ENCODE data around the gene ANKS1B. TPM values are rescaled to one million over a fixed set of nuclear protein-coding genes. Genes with fewer than 3 reads are reported as not detected.

The ANKS1B gene
- total and polyA plus RNA-seq, 10 of the 15 experiments (the other 5 are each of a cell fraction or from before 2014, with no cell fraction given), result 0.16 to 1.3 (median 0.82) TPM; not detected in 7

- TF ChIP-seq E4F1 (IDR thresholded peaks at IDR 0.05; ENCODE audit: borderline replicate concordance, partially characterized antibody) (no peak), BCL11A (IDR thresholded peaks at IDR 0.05; ENCODE audit: low read depth, low read length) (no peak)
These were observed 1.1 kb downstream of the ANKS1B start (continued) for GRCh38 chr12:99983456-99984258.

- ChIA-PET SMC1A (ENCODE audit: uncharacterized antibody, unreplicated experiment) (no interaction called here), RAD21 (ENCODE audit: unreplicated experiment) (no interaction called here), CTCF (no interaction called here), POLR2A (no interaction called here)
- no TSS peak for BruUV-seq (replicated peaks)
- Histone ChIP-seq H2AFZ (ENCODE audit: control insufficient read depth, low read depth, low read length) (no peak overlapping the region), H4K20me1 (ENCODE audit: control insufficient read depth, insufficient read depth) (no peaks in the 10 kb centered on the region), H3K4me3 (no peak overlapping the region), H3K36me3 (ENCODE audit: control insufficient read depth in 2 of 2, insufficient read depth in 2 of 2, low read length in 1 of 2) (no peaks in the 10 kb centered on the region), H3K4me1 (ENCODE audit: control insufficient read depth, insufficient read depth, low read length) (peaks cover 2% of the 10 kb centered on the region; the same call in 1 of the 2 replicates), H3K27ac (ENCODE audit: control insufficient read depth, insufficient read depth) (no peak overlapping the region), H3K27me3 (replicated peaks in 1 of 2; ENCODE audit: control insufficient read depth in 2 of 2, insufficient read depth in 2 of 2, low read length in 1 of 2) (peaks cover 0 to 8% of the 10 kb centered on the region in 2 experiments; a peak in 2 of 4 replicates), H3K4me2 (ENCODE audit: control insufficient read depth, insufficient read depth) (no peak overlapping the region), H3K9ac (ENCODE audit: control insufficient read depth, insufficient read depth, low read length) (no peak overlapping the region), H3K79me2 (ENCODE audit: control insufficient read depth, insufficient read depth, low read length) (no peaks in the 10 kb centered on the region), H3K9me3 (replicated peaks; ENCODE audit: control insufficient read depth, insufficient read depth, low read length) (no peaks in the 10 kb centered on the region)
- ATAC-seq, result no peak
- 40% methylated on average over 4 of the region's 4 CpGs for WGBS (ENCODE audit: insufficient coverage, insufficient replicate concordance, low lambda C conversion rate, missing lambda C conversion rate)
- in situ Hi-C loops (cut with MboI) (no loop called here), intact Hi-C loops (cut with micrococcal nuclease; ENCODE audit: unreplicated experiment) (no loop called here)
- no peak for DNase-seq (ENCODE audit: low read depth, low spot score)
- no peak for TF ChIP-seq NR2F1 (conservative IDR thresholded peaks at IDR 0.05)
- TF ChIP-seq, protein P1, sequence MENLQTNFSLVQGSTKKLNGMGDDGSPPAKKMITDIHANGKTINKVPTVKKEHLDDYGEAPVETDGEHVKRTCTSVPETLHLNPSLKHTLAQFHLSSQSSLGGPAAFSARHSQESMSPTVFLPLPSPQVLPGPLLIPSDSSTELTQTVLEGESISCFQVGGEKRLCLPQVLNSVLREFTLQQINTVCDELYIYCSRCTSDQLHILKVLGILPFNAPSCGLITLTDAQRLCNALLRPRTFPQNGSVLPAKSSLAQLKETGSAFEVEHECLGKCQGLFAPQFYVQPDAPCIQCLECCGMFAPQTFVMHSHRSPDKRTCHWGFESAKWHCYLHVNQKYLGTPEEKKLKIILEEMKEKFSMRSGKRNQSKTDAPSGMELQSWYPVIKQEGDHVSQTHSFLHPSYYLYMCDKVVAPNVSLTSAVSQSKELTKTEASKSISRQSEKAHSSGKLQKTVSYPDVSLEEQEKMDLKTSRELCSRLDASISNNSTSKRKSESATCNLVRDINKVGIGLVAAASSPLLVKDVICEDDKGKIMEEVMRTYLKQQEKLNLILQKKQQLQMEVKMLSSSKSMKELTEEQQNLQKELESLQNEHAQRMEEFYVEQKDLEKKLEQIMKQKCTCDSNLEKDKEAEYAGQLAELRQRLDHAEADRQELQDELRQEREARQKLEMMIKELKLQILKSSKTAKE (IDR thresholded peaks at IDR 0.05; ENCODE audit: low read depth, poor library complexity, severe bottlenecking), result no peak
- TF ChIP-seq CHD2 (IDR thresholded peaks at IDR 0.05; ENCODE audit: borderline replicate concordance, low read depth, low read length), result no peak
- no peak for TF ChIP-seq SREBF1 (IDR thresholded peaks at IDR 0.05; ENCODE audit: low read length)
- TF ChIP-seq IRF4 (IDR thresholded peaks at IDR 0.05; ENCODE audit: low read depth, low read length), result no peak
- no peak for TF ChIP-seq NRF1 (conservative IDR thresholded peaks at IDR 0.05; ENCODE audit: low read depth, low read length)
- TF ChIP-seq, protein P2, sequence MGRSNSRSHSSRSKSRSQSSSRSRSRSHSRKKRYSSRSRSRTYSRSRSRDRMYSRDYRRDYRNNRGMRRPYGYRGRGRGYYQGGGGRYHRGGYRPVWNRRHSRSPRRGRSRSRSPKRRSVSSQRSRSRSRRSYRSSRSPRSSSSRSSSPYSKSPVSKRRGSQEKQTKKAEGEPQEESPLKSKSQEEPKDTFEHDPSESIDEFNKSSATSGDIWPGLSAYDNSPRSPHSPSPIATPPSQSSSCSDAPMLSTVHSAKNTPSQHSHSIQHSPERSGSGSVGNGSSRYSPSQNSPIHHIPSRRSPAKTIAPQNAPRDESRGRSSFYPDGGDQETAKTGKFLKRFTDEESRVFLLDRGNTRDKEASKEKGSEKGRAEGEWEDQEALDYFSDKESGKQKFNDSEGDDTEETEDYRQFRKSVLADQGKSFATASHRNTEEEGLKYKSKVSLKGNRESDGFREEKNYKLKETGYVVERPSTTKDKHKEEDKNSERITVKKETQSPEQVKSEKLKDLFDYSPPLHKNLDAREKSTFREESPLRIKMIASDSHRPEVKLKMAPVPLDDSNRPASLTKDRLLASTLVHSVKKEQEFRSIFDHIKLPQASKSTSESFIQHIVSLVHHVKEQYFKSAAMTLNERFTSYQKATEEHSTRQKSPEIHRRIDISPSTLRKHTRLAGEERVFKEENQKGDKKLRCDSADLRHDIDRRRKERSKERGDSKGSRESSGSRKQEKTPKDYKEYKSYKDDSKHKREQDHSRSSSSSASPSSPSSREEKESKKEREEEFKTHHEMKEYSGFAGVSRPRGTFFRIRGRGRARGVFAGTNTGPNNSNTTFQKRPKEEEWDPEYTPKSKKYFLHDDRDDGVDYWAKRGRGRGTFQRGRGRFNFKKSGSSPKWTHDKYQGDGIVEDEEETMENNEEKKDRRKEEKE (IDR thresholded peaks at IDR 0.05), result no peak
- TF ChIP-seq, protein P3, sequence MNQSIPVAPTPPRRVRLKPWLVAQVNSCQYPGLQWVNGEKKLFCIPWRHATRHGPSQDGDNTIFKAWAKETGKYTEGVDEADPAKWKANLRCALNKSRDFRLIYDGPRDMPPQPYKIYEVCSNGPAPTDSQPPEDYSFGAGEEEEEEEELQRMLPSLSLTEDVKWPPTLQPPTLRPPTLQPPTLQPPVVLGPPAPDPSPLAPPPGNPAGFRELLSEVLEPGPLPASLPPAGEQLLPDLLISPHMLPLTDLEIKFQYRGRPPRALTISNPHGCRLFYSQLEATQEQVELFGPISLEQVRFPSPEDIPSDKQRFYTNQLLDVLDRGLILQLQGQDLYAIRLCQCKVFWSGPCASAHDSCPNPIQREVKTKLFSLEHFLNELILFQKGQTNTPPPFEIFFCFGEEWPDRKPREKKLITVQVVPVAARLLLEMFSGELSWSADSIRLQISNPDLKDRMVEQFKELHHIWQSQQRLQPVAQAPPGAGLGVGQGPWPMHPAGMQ (IDR thresholded peaks at IDR 0.05; ENCODE audit: borderline replicate concordance), result no peak
- no peak for TF ChIP-seq NFXL1 (IDR thresholded peaks at IDR 0.05; ENCODE audit: borderline replicate concordance)
- no peak for FAIRE-seq
These were observed 3.0 kb downstream of the ANKS1B start for GRCh38 chr12:99981639-99982190.
